GM19351 (cell line): ENCODE measurements around the gene NELFA.

Experiments
- ATAC-seq: cut with Tn5 transposase; IDR thresholded peaks from one replicate; pipeline ENCODE4 v1.9.1; 2021; ENCODE audit warnings: mild to moderate bottlenecking, moderate library complexity; ENCODE audit not compliant: unreplicated experiment

NELFA gene

GRCh38 chr4:1969928-1970723, 38.6 kb downstream of the NELFA start:
- ATAC-seq = no peak

- no peak for ATAC-seq
Observed at GRCh38 chr4:1968686-1969295, 40.0 kb downstream of the NELFA start.

- ATAC-seq = no peak
Observed at GRCh38 chr4:1967512-1968149, 41.1 kb downstream of the NELFA start.

GRCh38 chr4:1964971-1965370, 43.8 kb downstream of the NELFA start:
- ATAC-seq = no peak

- no peak for ATAC-seq
Observed at GRCh38 chr4:1964443-1964842, 44.3 kb downstream of the NELFA start.

GRCh38 chr4:1962980-1963379, 45.8 kb downstream of the NELFA start:
- no peak for ATAC-seq

GRCh38 chr4:1961563-1961962, 47.2 kb downstream of the NELFA start:
- ATAC-seq = no peak

GRCh38 chr4:1961038-1961437, 47.7 kb downstream of the NELFA start:
- no peak for ATAC-seq

- no peak for ATAC-seq
Observed at GRCh38 chr4:1960170-1960825, 48.5 kb downstream of the NELFA start.

- no peak for ATAC-seq
Observed at GRCh38 chr4:1959104-1959384, 49.7 kb downstream of the NELFA start.

- no peak for ATAC-seq
Observed at GRCh38 chr4:1958276-1959103, 50.3 kb downstream of the NELFA start.

GRCh38 chr4:1956631-1957030, 52.1 kb downstream of the NELFA start:
- ATAC-seq = no peak

GRCh38 chr4:1953335-1953734, 55.4 kb downstream of the NELFA start:
- no peak for ATAC-seq

GRCh38 chr4:1952719-1953118, 56.1 kb downstream of the NELFA start:
- ATAC-seq = no peak

- ATAC-seq = no peak
Observed at GRCh38 chr4:1952058-1952700, 56.6 kb downstream of the NELFA start.

- ATAC-seq = no peak
Observed at GRCh38 chr4:1950369-1950768, 58.4 kb downstream of the NELFA start.

- ATAC-seq = no peak
Observed at GRCh38 chr4:1948892-1949436, 59.8 kb downstream of the NELFA start.

- no peak for ATAC-seq
Observed at GRCh38 chr4:1948232-1948631, 60.5 kb downstream of the NELFA start.

GRCh38 chr4:1945912-1946311, 62.9 kb downstream of the NELFA start:
- ATAC-seq = no peak
